NCI-H446 treated with DMSO at 0.1 percent for 48 hours (cell line): Measurements from ENCODE around the gene SKIDA1.

Source experiments
- DNase-seq: peaks from one replicate; lab custom pipeline; 2025; lab: John Stamatoyannopoulos, UW

SKIDA1 gene

DNA sequence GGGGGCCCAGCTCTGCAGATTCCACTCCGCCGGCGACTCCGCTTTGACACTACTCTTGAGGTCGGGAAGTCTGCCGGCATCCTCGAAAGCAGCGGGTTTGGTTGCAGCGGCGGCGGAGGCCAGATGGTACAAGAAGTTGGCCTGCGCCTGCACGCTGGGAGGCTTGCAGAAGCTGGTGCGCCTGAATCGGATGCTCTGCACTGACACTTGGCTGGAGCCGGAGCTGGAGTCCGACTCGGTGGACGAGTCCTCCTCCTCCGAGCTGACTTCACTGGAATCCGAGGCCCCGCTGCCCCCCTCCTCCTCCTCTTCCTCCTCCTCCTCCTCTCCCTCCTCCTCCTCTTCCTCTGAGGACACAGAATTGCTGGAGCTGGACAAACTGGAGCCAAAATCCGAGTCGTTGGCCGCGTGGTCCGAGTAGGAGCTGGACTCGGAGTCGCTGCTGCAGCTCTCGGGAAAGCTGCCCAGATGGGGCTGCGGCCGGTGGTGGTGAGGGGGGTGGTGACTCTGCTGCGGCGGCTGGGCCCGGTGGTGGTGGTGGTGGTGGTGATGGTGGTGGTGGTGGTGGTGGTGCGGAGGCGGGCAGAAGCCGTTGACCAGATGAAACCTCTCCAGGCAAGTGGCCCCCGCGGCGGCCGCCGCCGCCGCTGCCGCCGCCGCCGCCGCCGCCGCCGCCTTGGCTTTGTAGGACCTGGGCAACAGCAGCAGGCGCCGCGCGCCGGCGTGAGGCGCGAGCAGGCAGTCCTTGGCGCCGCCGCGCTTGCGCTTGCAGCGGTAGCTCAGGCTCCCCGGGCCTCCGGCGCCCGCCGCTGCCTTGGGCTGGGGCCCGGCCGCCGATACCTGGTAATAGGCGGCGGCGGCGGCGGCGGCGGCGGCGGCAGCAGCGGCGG is 9.0 kb downstream of the SKIDA1 start:
- no peak for DNase-seq

- no peak for DNase-seq
Observed at GRCh38 chr10:21515361-21516241, 9.9 kb downstream of the SKIDA1 start.

GRCh38 chr10:21514818-21515351 is 10.6 kb downstream of the SKIDA1 start:
- DNase-seq, result no peak

GRCh38 chr10:21514129-21514817 is 11.2 kb downstream of the SKIDA1 start:
- DNase-seq, result no peak

GRCh38 chr10:21513405-21513788 is 12.1 kb downstream of the SKIDA1 start:
- no peak for DNase-seq

DNA sequence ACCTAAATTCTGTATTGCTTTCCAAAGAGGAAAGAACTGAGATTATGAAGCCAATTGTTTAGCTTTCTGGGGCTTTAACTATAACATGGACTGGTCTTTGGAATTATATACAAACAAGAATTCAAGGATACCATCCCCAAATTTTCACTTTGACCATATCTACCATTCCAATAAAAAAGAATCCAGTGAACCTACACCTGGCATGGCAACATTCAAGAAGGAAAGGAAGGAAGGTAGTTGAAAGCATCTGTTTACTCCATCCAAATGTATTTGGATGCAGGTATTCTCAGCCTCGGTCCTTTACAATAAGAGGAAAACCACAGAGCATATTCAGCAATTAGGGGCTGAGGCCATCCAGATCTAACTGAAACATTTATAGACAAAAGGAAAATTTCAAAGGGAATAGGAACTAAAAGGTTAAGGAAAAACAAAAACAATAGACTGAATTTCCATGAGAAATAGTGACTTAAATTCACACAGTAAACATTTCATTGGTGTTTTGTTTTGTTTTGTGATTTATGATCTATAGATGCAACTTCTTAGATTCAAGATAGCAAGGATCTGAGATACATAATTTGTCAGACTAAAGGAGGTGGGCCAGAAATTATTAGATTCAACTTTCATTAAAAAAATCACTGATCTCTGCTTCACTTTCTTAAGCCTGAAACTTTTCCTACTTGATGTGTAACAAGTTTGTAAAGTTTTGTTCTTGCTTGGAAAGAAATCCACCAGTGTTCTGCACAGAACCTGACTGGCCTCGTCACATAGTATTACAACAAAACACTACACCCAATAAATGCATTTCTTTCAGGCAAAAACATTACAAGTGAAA is 12.7 kb downstream of the SKIDA1 start:
- no peak for DNase-seq

DNA sequence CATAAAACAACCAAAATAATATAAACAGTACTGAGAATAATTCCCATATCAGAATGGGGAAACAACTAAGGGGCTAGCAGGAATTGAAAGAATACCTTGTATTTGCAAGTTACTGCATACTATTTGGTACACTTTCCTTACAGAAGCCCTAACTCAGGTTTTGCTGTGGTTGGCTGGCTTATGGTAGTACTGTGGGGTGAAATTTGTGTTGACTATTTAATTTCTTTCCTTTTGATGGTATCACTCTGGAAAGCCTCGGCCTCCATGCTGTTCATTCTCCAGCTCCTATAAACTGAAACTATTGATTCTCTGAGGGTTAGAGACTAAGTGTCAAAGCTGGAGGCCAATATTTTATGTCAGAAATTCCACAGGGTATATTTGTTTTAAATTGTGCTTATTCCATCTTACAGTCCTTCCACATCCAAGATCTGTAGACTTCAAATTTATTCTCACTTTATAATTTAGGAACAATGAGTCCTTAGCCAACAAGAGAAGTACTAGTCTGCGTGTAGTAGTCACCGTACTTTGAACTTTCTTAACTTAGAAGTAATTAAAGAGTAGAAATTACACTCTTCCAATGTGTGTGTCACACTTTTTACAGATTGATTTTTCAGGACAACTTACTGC is 13.4 kb downstream of the SKIDA1 start:
- no peak for DNase-seq

DNA sequence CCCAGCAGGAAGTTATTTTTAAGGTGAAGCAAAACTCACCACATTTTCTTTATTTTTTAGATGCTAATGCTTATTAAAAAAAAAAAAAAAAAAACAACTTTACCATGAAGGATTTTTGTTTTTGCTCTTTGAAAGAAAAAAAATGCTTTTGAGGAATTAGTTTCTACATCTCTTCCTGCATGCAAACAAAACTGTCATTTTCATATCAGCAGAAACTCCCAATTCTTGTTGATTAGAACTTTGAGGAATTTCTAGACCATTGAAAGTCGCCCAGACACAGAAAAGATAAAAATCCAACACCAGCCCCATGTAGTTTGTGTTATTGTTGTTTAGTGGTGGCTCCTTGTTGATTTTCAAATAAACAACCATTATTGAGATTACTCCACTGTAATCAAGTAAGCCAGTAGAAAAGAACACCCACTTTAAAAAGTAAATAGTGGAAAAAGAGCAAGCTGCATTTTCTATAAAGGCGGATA is 14.3 kb downstream of the SKIDA1 start:
- DNase-seq, result no peak

DNA sequence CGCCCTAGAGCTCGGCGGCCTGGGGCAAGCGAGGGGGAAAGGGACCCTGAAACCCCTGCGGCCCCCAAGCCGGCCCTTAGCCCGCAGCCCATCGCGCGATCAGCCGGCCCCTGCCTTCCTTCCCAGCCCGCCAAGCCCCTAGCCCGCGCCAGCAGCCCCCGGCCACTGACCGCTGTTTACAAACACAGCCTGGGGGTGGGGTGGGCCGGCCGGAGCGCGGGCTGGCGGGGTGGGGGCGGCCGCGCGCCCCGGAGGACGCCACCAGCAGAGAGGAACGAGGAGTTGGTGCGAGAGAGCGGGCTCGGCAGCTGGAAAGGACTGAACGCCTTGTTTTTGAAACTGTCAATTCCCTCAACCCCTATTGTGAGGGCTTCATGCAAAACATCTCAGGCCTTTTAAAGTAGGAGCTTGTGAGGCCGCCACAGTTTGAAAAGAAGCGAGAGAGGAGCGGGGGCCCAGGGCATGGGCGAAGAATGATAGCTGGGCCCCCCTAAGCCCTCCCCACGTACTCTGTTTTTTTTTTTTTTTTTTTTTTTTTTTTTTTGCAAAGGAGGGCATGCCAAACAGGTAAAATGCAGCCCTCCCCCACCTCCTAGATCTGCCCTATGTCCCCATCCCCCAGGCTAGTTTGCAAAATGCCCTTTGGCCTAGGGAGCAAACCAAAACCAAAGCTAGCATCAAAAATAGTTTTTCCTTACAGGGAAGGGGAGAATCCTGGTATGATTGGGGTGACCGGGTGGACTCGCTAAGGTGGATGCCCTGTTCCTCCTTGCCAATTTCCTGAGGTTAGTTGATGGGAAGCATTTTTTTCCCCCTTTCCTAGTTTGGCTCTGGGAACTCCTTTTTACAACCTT is 15.0 kb downstream of the SKIDA1 start:
- DNase-seq, result no peak

DNA sequence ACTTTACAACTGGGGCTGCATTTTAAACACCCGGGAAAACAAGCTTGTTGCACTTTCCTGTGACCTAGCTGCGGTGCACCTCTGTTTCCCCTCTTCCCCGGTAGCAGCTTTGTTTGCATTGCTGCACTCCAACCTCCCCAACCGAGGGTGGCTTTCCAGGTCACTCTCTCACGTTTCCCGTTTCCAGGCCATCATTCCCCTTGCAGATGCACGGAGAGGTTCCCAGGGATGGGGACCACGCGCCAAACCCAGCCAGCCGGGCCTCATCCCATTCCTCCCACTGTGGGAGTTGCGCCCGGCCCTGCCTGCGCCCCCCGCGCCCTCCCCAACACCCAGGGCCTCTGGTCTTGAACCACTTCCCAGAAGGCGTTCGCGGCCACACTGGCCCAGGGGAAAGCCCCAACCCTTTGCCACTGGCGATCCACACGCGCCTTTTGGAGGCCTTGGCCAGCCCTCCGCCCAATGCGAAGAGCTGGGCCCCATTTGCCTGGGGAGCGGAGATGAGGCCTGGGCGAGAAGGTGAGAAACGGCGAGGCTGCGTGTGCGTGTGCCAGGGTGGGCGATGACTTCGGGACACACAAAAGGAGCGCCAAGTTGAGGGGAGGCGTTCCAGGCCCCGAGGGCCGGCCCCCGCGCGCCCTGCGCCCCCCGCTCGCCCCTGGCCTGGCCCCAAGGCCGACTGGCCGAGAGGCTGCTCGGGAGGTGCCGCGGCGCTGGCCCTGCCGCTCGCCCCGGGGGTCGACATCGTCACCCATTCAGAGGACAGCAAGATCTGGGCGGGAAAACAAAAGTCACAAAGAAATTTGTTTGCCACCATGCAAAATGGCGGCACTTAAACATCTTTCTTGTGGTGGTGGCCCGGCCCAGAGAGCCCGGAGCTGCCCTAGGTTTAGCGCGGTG is 15.9 kb downstream of the SKIDA1 start:
- no peak for DNase-seq

- DNase-seq, result no peak
Observed at GRCh38 chr10:21508706-21509331, 16.7 kb downstream of the SKIDA1 start.

DNA sequence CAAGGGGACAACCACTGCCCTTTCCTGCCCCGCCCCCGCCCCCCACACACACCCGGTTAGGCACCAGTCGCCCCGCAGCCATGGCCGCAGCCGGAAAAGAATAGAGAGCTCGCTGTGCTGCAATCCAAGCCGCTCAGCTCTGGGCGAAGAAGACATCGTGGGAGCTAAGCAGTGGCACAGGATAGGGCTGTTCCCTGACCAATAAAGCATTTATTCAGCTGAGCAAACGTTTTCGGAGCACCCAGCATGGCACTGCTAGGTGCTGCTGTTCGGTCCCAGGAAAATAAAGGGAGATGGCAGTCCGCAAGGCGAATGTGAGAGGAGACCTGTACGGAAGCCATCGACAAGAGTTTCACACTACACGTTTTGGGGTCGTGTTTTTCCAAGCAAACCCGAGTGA is 18.3 kb downstream of the SKIDA1 start:
- no peak for DNase-seq

DNA sequence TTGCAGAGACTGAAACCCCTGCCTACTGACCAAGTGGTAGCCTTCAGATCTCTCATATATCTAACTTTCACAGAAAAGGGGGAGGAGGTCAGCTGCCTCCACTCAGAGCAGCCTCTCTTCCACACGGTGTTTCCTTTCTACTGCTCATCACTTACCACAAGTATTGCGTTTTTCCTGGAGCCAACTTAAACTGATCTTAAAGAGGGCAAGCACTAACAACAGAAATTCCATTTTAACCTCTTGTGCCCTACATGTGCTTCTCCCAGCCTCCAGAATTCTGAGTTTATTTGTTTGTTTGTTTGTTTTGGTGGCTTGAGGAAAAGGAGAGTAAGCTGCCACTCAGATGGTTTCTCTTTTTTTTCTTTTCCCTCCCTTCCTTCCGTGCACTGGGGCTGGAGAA is 19.1 kb downstream of the SKIDA1 start:
- DNase-seq, result no peak

DNA sequence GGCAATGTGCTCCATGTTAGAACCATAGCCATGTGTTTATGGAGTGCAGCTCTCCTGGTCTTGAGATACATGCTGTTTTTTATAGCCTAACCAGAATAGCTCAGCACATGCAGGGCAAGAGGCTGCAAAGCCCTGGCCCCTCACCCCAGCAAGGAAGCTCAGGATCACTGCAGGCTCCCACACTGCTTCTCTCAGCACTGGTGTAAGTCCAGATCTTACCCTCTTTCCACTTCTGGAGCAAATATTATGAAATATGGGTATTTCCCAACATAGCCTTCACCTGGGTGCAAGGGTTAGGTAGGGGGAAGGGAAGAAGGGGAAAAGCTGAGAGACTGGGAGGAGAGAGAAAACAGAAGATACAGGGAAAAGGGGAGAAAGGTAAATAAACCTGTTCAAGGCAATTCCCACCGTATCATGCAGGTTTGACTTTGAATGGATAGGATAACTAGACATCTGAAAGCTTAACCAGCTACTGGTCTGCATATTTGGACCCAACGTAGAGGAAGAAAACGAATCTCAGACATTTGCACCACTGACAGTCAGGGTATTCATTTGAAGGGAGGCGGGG is 19.7 kb downstream of the SKIDA1 start:
- no peak for DNase-seq

DNA sequence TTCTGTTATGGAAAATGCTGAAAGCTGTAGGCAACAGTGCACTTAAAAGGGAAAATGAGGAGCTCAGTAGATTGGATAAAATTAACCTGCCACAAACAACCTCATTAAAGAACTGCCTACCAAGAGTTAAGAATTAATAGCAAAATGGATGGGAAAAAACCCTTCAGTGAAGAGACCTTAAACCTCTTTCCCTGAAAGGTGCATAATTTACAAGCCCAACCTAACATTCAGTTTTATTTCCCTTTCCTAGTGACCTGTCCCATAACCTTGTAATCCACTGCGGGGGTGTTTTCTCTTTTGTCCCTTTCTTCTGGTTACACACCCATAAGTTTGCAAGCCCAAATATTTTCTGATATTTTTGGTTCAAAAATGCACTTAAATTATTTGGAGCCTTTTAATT is 21.9 kb downstream of the SKIDA1 start:
- DNase-seq, result no peak

GRCh38 chr10:21502348-21502740 is 23.1 kb downstream of the SKIDA1 start:
- DNase-seq, result no peak

- DNase-seq, result no peak
Observed at GRCh38 chr10:21501731-21502347, 23.6 kb downstream of the SKIDA1 start.
